H1 (cell line): ENCODE results near the gene HNRNPM. TPM values are rescaled to one million over a fixed set of nuclear protein-coding genes. Genes with fewer than 3 reads are reported as not detected.

Experiments used
- CTCF ChIA-PET: fragments of 300-600 bp; sonication (Branson Sonifier 250); formaldehyde crosslinking; loops from one replicate; lab custom pipeline; 2021; ENCODE audit not compliant: partially characterized antibody; lab: Charles Lee
- POLR2A ChIA-PET: fragments of 300-600 bp; sonication (Branson Sonifier 250); formaldehyde crosslinking; loops from one replicate; lab custom pipeline; 2021; ENCODE audit warnings: inconsistent platforms; ENCODE audit not compliant: partially characterized antibody; lab: Charles Lee
- DNase-seq, 2 experiments: peaks; one replicate each; pipeline versions ENCODE4 v3.0.0 to v3.0.0-alpha.2; 2010 to 2022; ENCODE audit warnings: low spot score in 2 of 2, low read depth in 1 of 2, mixed read lengths in 1 of 2
- FAIRE-seq: peaks from 2 replicates; lab custom pipeline; 2011; peaks lifted over from hg19 to GRCh38; lab: Jason Lieb, UNC
- H2AFZ ChIP-seq: 2 replicates; pipeline ENCODE4 v1.8.1; 2012; ENCODE audit warnings: low read length, inconsistent platforms
- H2AK5ac ChIP-seq: 2 replicates; pipeline ENCODE4 v1.6.1; 2013; ENCODE audit warnings: low read depth, low read length
- H2BK120ac ChIP-seq: replicated peaks from 2 replicates; pipeline ENCODE3; 2013; ENCODE audit warnings: low read depth, low read length, inconsistent platforms
- H2BK12ac ChIP-seq: 2 replicates; pipeline ENCODE4 v1.6.1; 2013; ENCODE audit warnings: low read depth, low read length
- H2BK15ac ChIP-seq: 2 replicates; pipeline ENCODE4 v1.6.1; 2013; ENCODE audit warnings: low read length
- H2BK20ac ChIP-seq: 2 replicates; pipeline ENCODE4 v1.6.1; 2013; ENCODE audit warnings: low read length
- H2BK5ac ChIP-seq: 2 replicates; pipeline ENCODE4 v1.6.1; 2013; ENCODE audit warnings: low read depth, low read length
- H3K14ac ChIP-seq: 2 replicates; pipeline ENCODE4 v1.6.1; 2013; ENCODE audit warnings: inconsistent platforms; ENCODE audit not compliant: insufficient read length
- H3K18ac ChIP-seq: 2 replicates; pipeline ENCODE4 v1.6.1; 2013; ENCODE audit warnings: low read length; ENCODE audit errors: extremely low read depth
- H3K23ac ChIP-seq: 2 replicates; pipeline ENCODE4 v1.6.1; 2013; ENCODE audit warnings: inconsistent platforms; ENCODE audit not compliant: insufficient read length
- H3K23me2 ChIP-seq: 2 replicates; pipeline ENCODE4 v1.6.1; 2013; ENCODE audit warnings: low read depth, low read length
- H3K27ac ChIP-seq: 2 replicates; pipeline ENCODE4 v1.6.1; 2011; ENCODE audit warnings: low read depth, low read length, inconsistent platforms
- H3K27me3 ChIP-seq, 4 experiments: replicated peaks in 1 of 4; 1 replicate in 1 of 4; 2 replicates in 3 of 4; pipeline versions ENCODE4 v1.6.1 to v1.8.1; 2011 to 2013; ENCODE audit warnings: low read length in 3 of 4, mild to moderate bottlenecking in 3 of 4, inconsistent platforms in 2 of 4, mixed read lengths in 2 of 4, moderate library complexity in 1 of 4; ENCODE audit not compliant: control insufficient read depth in 3 of 4, insufficient read depth in 3 of 4; ENCODE audit errors: extremely low read depth in 1 of 4
- H3K36me3 ChIP-seq, 4 experiments: 2 replicates each; pipeline versions ENCODE4 v1.6.1 to v1.8.1; 2011 to 2013; ENCODE audit warnings: mild to moderate bottlenecking in 4 of 4, low read length in 3 of 4, moderate library complexity in 2 of 4, control low read depth in 1 of 4, inconsistent platforms in 1 of 4; ENCODE audit not compliant: insufficient read depth in 4 of 4, control insufficient read depth in 2 of 4
- H3K4ac ChIP-seq: replicated peaks from 2 replicates; pipeline ENCODE3; 2013; ENCODE audit warnings: low read length, low read depth, mixed read lengths, inconsistent platforms; ENCODE audit not compliant: insufficient read length
- H3K4me1 ChIP-seq, 4 experiments: replicated peaks in 1 of 4; 1 replicate in 1 of 4; 2 replicates in 3 of 4; pipeline versions ENCODE4 v1.6.1 to v1.8.1; 2011 to 2013; ENCODE audit warnings: low read length in 3 of 4, inconsistent platforms in 2 of 4, mixed read lengths in 1 of 4; ENCODE audit not compliant: insufficient read depth in 4 of 4, control insufficient read depth in 3 of 4
- H3K4me2 ChIP-seq, 2 experiments: 2 replicates each; pipeline versions ENCODE4 v1.6.1 to v1.8.1; 2011 to 2013; ENCODE audit warnings: low read depth in 2 of 2, low read length in 2 of 2, control low read depth in 1 of 2, inconsistent platforms in 1 of 2, mild to moderate bottlenecking in 1 of 2; ENCODE audit not compliant: insufficient read depth in 1 of 2
- H3K4me3 ChIP-seq, 4 experiments: fragments of 200-600, 300-600 bp in 1 of 4; sonication (generic), shearing (Covaris generic), sonication (Bioruptor Twin) in 1 of 4; 2 replicates each; pipeline versions ENCODE4 v1.5.1 to v1.8.1; 2011 to 2016; ENCODE audit warnings: low read length in 4 of 4, low read depth in 3 of 4, control low read depth in 2 of 4, inconsistent platforms in 2 of 4, mild to moderate bottlenecking in 2 of 4, mixed read lengths in 1 of 4, moderate library complexity in 1 of 4; ENCODE audit not compliant: insufficient read depth in 2 of 4; ENCODE audit errors: extremely low read depth in 1 of 4
- H3K56ac ChIP-seq: replicated peaks from 2 replicates; pipeline ENCODE3; 2013; ENCODE audit warnings: low read depth, mild to moderate bottlenecking, mixed read lengths, low read length, inconsistent platforms; ENCODE audit not compliant: insufficient read length
- H3K79me1 ChIP-seq: 2 replicates; pipeline ENCODE4 v1.6.1; 2013; ENCODE audit warnings: low read depth, low read length, control low read depth
- H3K79me2 ChIP-seq, 2 experiments: 2 replicates each; pipeline versions ENCODE4 v1.6.1 to v1.8.1; 2012 to 2013; ENCODE audit warnings: low read length in 2 of 2, mild to moderate bottlenecking in 2 of 2, inconsistent platforms in 1 of 2; ENCODE audit not compliant: insufficient read depth in 2 of 2, control insufficient read depth in 1 of 2
- H3K9ac ChIP-seq, 4 experiments: replicated peaks in 1 of 4; 1 replicate in 1 of 4; 2 replicates in 3 of 4; pipeline versions ENCODE4 v1.6.1 to v1.8.1; 2011 to 2013; ENCODE audit warnings: low read depth in 3 of 4, low read length in 3 of 4, control low read depth in 2 of 4, mild to moderate bottlenecking in 2 of 4, moderate library complexity in 2 of 4, inconsistent platforms in 1 of 4; ENCODE audit errors: extremely low read depth in 1 of 4
- H3K9me3 ChIP-seq, 2 experiments: 2 replicates each; pipeline versions ENCODE4 v1.6.1 to v1.8.1; 2012 to 2013; ENCODE audit warnings: mild to moderate bottlenecking in 2 of 2, moderate library complexity in 2 of 2, control low read depth in 1 of 2, inconsistent platforms in 1 of 2, low read depth in 1 of 2, low read length in 1 of 2, mixed read lengths in 1 of 2; ENCODE audit not compliant: insufficient read depth in 2 of 2
- H4K20me1 ChIP-seq, 2 experiments: replicated peaks in 1 of 2; 2 replicates each; pipeline versions ENCODE3 to v1.8.1; 2011 to 2013; ENCODE audit warnings: inconsistent platforms in 2 of 2, low read length in 2 of 2, mild to moderate bottlenecking in 1 of 2; ENCODE audit not compliant: insufficient read depth in 2 of 2, control insufficient read depth in 1 of 2
- H4K5ac ChIP-seq: 2 replicates; pipeline ENCODE4 v1.6.1; 2013; ENCODE audit warnings: low read length, low read depth, mixed read lengths, inconsistent platforms; ENCODE audit not compliant: insufficient read length
- H4K8ac ChIP-seq: 2 replicates; pipeline ENCODE4 v1.8.0; 2013; ENCODE audit warnings: mild to moderate bottlenecking, moderate library complexity, low read length, inconsistent platforms; ENCODE audit not compliant: insufficient read depth; ENCODE audit errors: extremely low read depth
- H4K91ac ChIP-seq: replicated peaks from 2 replicates; pipeline ENCODE3; 2013; ENCODE audit warnings: low read length, mixed read lengths, inconsistent platforms; ENCODE audit not compliant: insufficient read length
- BACH1 ChIP-seq: IDR thresholded peaks from 2 replicates; pipeline ENCODE4 v1.6.1; 2012; ENCODE audit warnings: low read length, improper control_type of control experiment
- CHD1 ChIP-seq: IDR thresholded peaks from 2 replicates; pipeline ENCODE4 v1.6.1; 2012; ENCODE audit warnings: low read depth, low read length, improper control_type of control experiment
- CTBP2 ChIP-seq: IDR thresholded peaks from 2 replicates; pipeline ENCODE4 v1.7.0; 2011; ENCODE audit warnings: borderline replicate concordance, mild to moderate bottlenecking, moderate library complexity, mixed read lengths, low read length; ENCODE audit not compliant: insufficient read depth, insufficient read length
- EZH2 ChIP-seq: fragments of 200-600 bp; sonication (generic); IDR thresholded peaks from 2 replicates; pipeline ENCODE4 v1.7.1; 2012; ENCODE audit warnings: low read depth, mild to moderate bottlenecking, moderate library complexity, low read length, inconsistent platforms; ENCODE audit not compliant: severe bottlenecking
- MAFK ChIP-seq: IDR thresholded peaks from 2 replicates; pipeline ENCODE4 v1.6.1; 2012; ENCODE audit warnings: low read depth, mild to moderate bottlenecking, improper control_type of control experiment, low read length
- NRF1 ChIP-seq: IDR thresholded peaks from 2 replicates; pipeline ENCODE4 v1.6.1; 2011; ENCODE audit warnings: mild to moderate bottlenecking, low read depth, low read length, improper control_type of control experiment
- POLR2A ChIP-seq, 2 experiments: IDR thresholded peaks; 1 replicate in 1 of 2; 2 replicates in 1 of 2; pipeline ENCODE4 v1.6.1; 2011; ENCODE audit warnings: low read depth in 2 of 2, low read length in 2 of 2, mild to moderate bottlenecking in 2 of 2; ENCODE audit errors: control extremely low read depth in 1 of 2
- POLR2AphosphoS5 ChIP-seq: IDR thresholded peaks from 2 replicates; pipeline ENCODE4 v1.6.1; 2011; ENCODE audit warnings: low read depth, low read length
- POU5F1 ChIP-seq: IDR thresholded peaks from 2 replicates; pipeline ENCODE4 v1.6.1; 2011; ENCODE audit warnings: low read depth, mild to moderate bottlenecking, low read length, moderate library complexity
- RBBP5 ChIP-seq: IDR thresholded peaks from 2 replicates; pipeline ENCODE4 v1.7.1; 2012; ENCODE audit warnings: low read depth, mild to moderate bottlenecking, inconsistent platforms, low read length, moderate library complexity, borderline replicate concordance
- SIRT6 ChIP-seq: IDR thresholded peaks from one replicate; pipeline ENCODE4 v1.7.1; 2012; ENCODE audit warnings: low read length, inconsistent platforms
- TCF12 ChIP-seq: IDR thresholded peaks from 2 replicates; pipeline ENCODE4 v1.6.1; 2011; ENCODE audit warnings: low read depth, mild to moderate bottlenecking, low read length
- YY1 ChIP-seq: IDR thresholded peaks from 2 replicates; pipeline ENCODE4 v1.6.1; 2011; ENCODE audit warnings: low read depth, mild to moderate bottlenecking, low read length
- WGBS, 2 experiments: shearing (Covaris generic) in 1 of 2; methylation state at CpG; one replicate each; pipeline versions ENCODE4 v1.1.6 to v1.1.7; 2013 to 2015; ENCODE audit warnings: low lambda C conversion rate in 2 of 2, mixed read lengths in 2 of 2, inconsistent platforms in 1 of 2, low coverage in 1 of 2, missing lambda C conversion rate in 1 of 2; ENCODE audit not compliant: insufficient replicate concordance in 2 of 2, insufficient coverage in 1 of 2, insufficient read length in 1 of 2; ENCODE audit errors: extremely low coverage in 1 of 2, missing lambda C conversion rate in 1 of 2; 5-methylcytosine and 5-hydroxymethylcytosine counted together
- polyA plus RNA-seq, 7 experiments: library from polyadenylated mRNA; depleted of rRNA in 3 of 7; stranded (reverse) in 5 of 7; unstranded in 2 of 7; fragments of >200 nt in 5 of 7; fragments of 200-250 nt in 2 of 7; gene quantifications; 1 replicate in 5 of 7; 2 replicates in 1 of 7; 4 replicates in 1 of 7; pipeline versions ENCODE4 v1.2.1 to v1.2.3, GENCODE V29; 2011 to 2013; ENCODE audit warnings: missing spikeins in 2 of 7, mixed read lengths in 2 of 7
- total RNA-seq: library from RNA; stranded (reverse); fragmentation: NEBNext Ultra II Directional; extraction: Animal tissue kit (Norgen Biotek cat#: 25700); gene quantifications from 2 replicates; pipeline ENCODE4 v1.2.1, GENCODE V29; 2021
- TF ChIP-seq, protein P1 (sequence below): IDR thresholded peaks from 2 replicates; pipeline ENCODE4 v1.6.1; 2012; ENCODE audit warnings: inconsistent platforms

The HNRNPM gene
- total and polyA plus RNA-seq, 2 of the 8 experiments (the other 6 are each of a cell fraction or from before 2014, with no cell fraction given) = 375 to 474 TPM

DNA sequence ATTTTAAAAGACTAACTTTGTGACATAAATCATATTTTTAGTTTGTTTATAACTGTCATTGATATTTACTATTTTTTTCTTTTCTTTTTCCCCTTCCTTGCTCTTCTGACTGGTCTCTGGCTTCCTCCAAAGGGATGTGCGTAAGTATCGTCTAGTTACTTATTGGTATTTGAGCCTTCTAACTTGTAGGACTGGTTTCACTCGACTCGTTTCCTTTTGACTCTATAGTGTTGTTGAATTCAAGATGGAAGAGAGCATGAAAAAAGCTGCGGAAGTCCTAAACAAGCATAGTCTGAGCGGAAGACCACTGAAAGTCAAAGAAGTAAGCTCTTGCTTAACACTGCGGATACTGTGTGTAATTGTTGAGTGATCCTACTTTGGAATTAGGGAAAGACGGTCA is 18.6 kb downstream of the HNRNPM start:
- H3K23me2 ChIP-seq = no peaks in the 10 kb centered on the region
- no peaks in the 10 kb centered on the region for H3K27me3 ChIP-seq
- no peak overlapping the region for H3K23ac ChIP-seq
- no peak overlapping the region for H3K14ac ChIP-seq
- no peak overlapping the region for H2BK20ac ChIP-seq
- ChIA-PET CTCF (interaction anchor here (0.7 to 4.0 kb wide), 8 partner anchors 11 to 118 kb away, joined by 3 to 14 read pairs (median 4); no protein-coding TSS in a partner anchor), POLR2A (interaction anchor here (1.4 to 6.4 kb wide), 5 partner anchors 10 to 74 kb away, joined by 3 to 63 read pairs (median 11); partner anchors contain the start of gene HNRNPM)
- no peak overlapping the region for H4K8ac ChIP-seq
- H3K79me1 ChIP-seq = peaks cover 15% of the 10 kb centered on the region
- 99% methylated on average over 8 of the region's 8 CpGs; no CpG with 5 or more reads in 1 of the 2 experiments for WGBS, 2 experiments
- no peak overlapping the region for H2BK12ac ChIP-seq
- peaks cover 3 to 5% (median 4%) of the 10 kb centered on the region in 4 experiments; a peak in 6 of 7 replicates for H3K4me1 ChIP-seq
- H3K4me3 ChIP-seq = no peak overlapping the region
- no peak overlapping the region for H2BK15ac ChIP-seq
- no peak overlapping the region for H3K56ac ChIP-seq
- H2AFZ ChIP-seq = no peak overlapping the region
- no peak overlapping the region for H2BK5ac ChIP-seq
- H3K9ac ChIP-seq = no peak overlapping the region
- peaks cover 32 to 67% (median 61%) of the 10 kb centered on the region in 4 experiments for H3K36me3 ChIP-seq
- no peak overlapping the region for H2AK5ac ChIP-seq
- H4K20me1 ChIP-seq = peaks cover 28 to 44% of the 10 kb centered on the region in 2 experiments
- no peak overlapping the region for H3K27ac ChIP-seq
- DNase-seq = no peak
- no peaks in the 10 kb centered on the region for H3K9me3 ChIP-seq
- H3K79me2 ChIP-seq = peaks cover 52 to 92% of the 10 kb centered on the region in 2 experiments
- H4K5ac ChIP-seq = no peak overlapping the region
- no peak overlapping the region for H3K4me2 ChIP-seq
- no peak overlapping the region for H2BK120ac ChIP-seq
- H4K91ac ChIP-seq = no peak overlapping the region
- H3K18ac ChIP-seq = no peak overlapping the region
- no peak overlapping the region for H3K4ac ChIP-seq
- FAIRE-seq = no peak
- TF ChIP-seq RBBP5 (no peak), CTBP2 (no peak), YY1 (no peak), CHD1 (no peak), POU5F1 (no peak), SIRT6 (no peak), MAFK (no peak), BACH1 (no peak), TCF12 (no peak), POLR2AphosphoS5 (no peak), POLR2A (IDR thresholded peaks at IDR 0.05; ENCODE audit: control extremely low read depth in 1 of 2, low read depth in 2 of 2, low read length in 2 of 2) (no peak), NRF1 (no peak), EZH2 (no peak)
- TF ChIP-seq, protein P1, sequence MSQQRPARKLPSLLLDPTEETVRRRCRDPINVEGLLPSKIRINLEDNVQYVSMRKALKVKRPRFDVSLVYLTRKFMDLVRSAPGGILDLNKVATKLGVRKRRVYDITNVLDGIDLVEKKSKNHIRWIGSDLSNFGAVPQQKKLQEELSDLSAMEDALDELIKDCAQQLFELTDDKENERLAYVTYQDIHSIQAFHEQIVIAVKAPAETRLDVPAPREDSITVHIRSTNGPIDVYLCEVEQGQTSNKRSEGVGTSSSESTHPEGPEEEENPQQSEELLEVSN = no peak
